HCT116 (cell line): ENCODE data around the gene PLAU. TPM values are rescaled to one million over a fixed set of nuclear protein-coding genes. Genes with fewer than 3 reads are reported as not detected.

Experiments
- ATAC-seq: fragments of 200-7000 bp; cut with Tn5 transposase; 2 replicates; pipeline ENCODE4 v1.9.1; 2020; ENCODE audit warnings: mild to moderate bottlenecking, moderate library complexity
- BruUV-seq: library from RNA; stranded (reverse); fragments of 400-500 nt; replicated peaks from 2 replicates; lab custom pipeline; 2021; lab: Mats Ljungman, UMichigan
- CTCF ChIA-PET: fragments of 300-600 bp; sonication (Branson Sonifier 250); formaldehyde crosslinking; loops from one replicate; lab custom pipeline; 2021; ENCODE audit warnings: antibody characterized with exemption; lab: Charles Lee
- POLR2A ChIA-PET: fragments of 300-600, 350-600 bp; sonication (Branson Sonifier 250); formaldehyde crosslinking; loops from one replicate; lab custom pipeline; 2021; ENCODE audit warnings: antibody characterized with exemption; lab: Charles Lee
- RAD21 ChIA-PET, 2 experiments: fragments of 300-600 bp; sonication (Branson Sonifier 250); formaldehyde crosslinking; loops; one replicate each; lab custom pipeline; 2023; ENCODE audit warnings: low total read pairs in 2 of 2; ENCODE audit not compliant: uncharacterized antibody in 2 of 2, unreplicated experiment in 2 of 2, low non-redundant PET in 1 of 2; lab: Charles Lee
- DNase-seq: peaks from one replicate; pipeline ENCODE4 v3.0.0-alpha.2; 2010; ENCODE audit warnings: low read depth, low spot score
- H2AFZ ChIP-seq: fragments of 200-600 bp; shearing (Covaris generic), sonication (generic); 2 replicates; pipeline ENCODE4 v1.6.1; 2017; ENCODE audit warnings: low read depth, mixed run types, mixed read lengths, antibody characterized with exemption, low read length; ENCODE audit not compliant: poor library complexity, severe bottlenecking
- H3K27ac ChIP-seq: 2 replicates; pipeline ENCODE4 v1.5.1; 2012; ENCODE audit warnings: low read depth, low read length
- H3K27me3 ChIP-seq: fragments of 200-600 bp; sonication (generic); 2 replicates; pipeline ENCODE4 v1.6.1; 2016; ENCODE audit warnings: mixed run types, low read length, mixed read lengths; ENCODE audit not compliant: insufficient read depth
- H3K36me3 ChIP-seq, 2 experiments: fragments of 200-500 bp in 1 of 2; fragments of 200-600 bp in 1 of 2; sonication (Bioruptor generic) in 1 of 2; sonication (generic) in 1 of 2; 2 replicates each; pipeline versions ENCODE4 v1.5.1 to v1.6.1; 2014 to 2016; ENCODE audit warnings: low read length in 2 of 2, inconsistent platforms in 1 of 2, mixed read lengths in 1 of 2, mixed run types in 1 of 2; ENCODE audit not compliant: insufficient read depth in 2 of 2, control insufficient read depth in 1 of 2
- H3K4me1 ChIP-seq, 2 experiments: fragments of 200-600 bp in 1 of 2; sonication (generic) in 1 of 2; 2 replicates each; pipeline versions ENCODE4 v1.5.1 to v1.6.1; 2012 to 2017; ENCODE audit warnings: low read length in 2 of 2, inconsistent platforms in 1 of 2, mild to moderate bottlenecking in 1 of 2, mixed read lengths in 1 of 2, mixed run types in 1 of 2, moderate library complexity in 1 of 2; ENCODE audit not compliant: insufficient read depth in 2 of 2, control insufficient read depth in 1 of 2
- H3K4me2 ChIP-seq: fragments of 200-600 bp; sonication (generic); 2 replicates; pipeline ENCODE4 v1.6.1; 2017; ENCODE audit warnings: mixed run types, low read length, mixed read lengths
- H3K4me3 ChIP-seq, 2 experiments: fragments of 200-600 bp in 1 of 2; sonication (generic) in 1 of 2; replicated peaks in 1 of 2; 2 replicates each; pipeline ENCODE4 v1.5.1; 2011 to 2016; ENCODE audit warnings: low read length in 2 of 2, control low read depth in 1 of 2, low read depth in 1 of 2, mild to moderate bottlenecking in 1 of 2, mixed read lengths in 1 of 2, mixed run types in 1 of 2
- H3K79me2 ChIP-seq: fragments of 200-600 bp; sonication (generic); 2 replicates; pipeline ENCODE4 v1.6.1; 2017; ENCODE audit warnings: mild to moderate bottlenecking, mixed run types, low read length, moderate library complexity, mixed read lengths; ENCODE audit not compliant: insufficient read depth
- H3K9ac ChIP-seq: fragments of 200-600 bp; sonication (generic); 2 replicates; pipeline ENCODE4 v1.6.1; 2016; ENCODE audit warnings: low read length, mixed read lengths
- H3K9me2 ChIP-seq: fragments of 200-600 bp; sonication (generic), shearing (Covaris generic); 2 replicates; pipeline ENCODE4 v1.6.1; 2017; ENCODE audit warnings: mixed run types, mild to moderate bottlenecking, moderate library complexity; ENCODE audit not compliant: insufficient read depth
- H3K9me3 ChIP-seq, 2 experiments: fragments of 200-500 bp in 1 of 2; fragments of 200-600 bp in 1 of 2; sonication (Bioruptor generic) in 1 of 2; sonication (generic) in 1 of 2; 2 replicates each; pipeline ENCODE4 v1.6.1; 2014 to 2017; ENCODE audit warnings: low read length in 2 of 2, mixed read lengths in 2 of 2, inconsistent platforms in 1 of 2, low read depth in 1 of 2, mild to moderate bottlenecking in 1 of 2, mixed run types in 1 of 2, moderate library complexity in 1 of 2; ENCODE audit not compliant: control insufficient read depth in 1 of 2, insufficient read depth in 1 of 2
- H4K20me1 ChIP-seq: fragments of 200-600 bp; sonication (generic), shearing (Covaris generic); 2 replicates; pipeline ENCODE4 v1.6.1; 2017; ENCODE audit warnings: mixed run types, mild to moderate bottlenecking, moderate library complexity; ENCODE audit not compliant: insufficient read depth
- ATF3 ChIP-seq: IDR thresholded peaks from 2 replicates; pipeline ENCODE4 v1.6.1; 2012
- CBX3 ChIP-seq: IDR thresholded peaks from 2 replicates; pipeline ENCODE4 v1.6.1; 2012; ENCODE audit warnings: low read depth
- CEBPB ChIP-seq: IDR thresholded peaks from 2 replicates; pipeline ENCODE4 v1.6.1; 2012; ENCODE audit warnings: low read depth
- CTCF ChIP-seq, 3 experiments: fragments of 200-600 bp in 1 of 3; sonication (generic) in 1 of 3; IDR thresholded peaks in 2 of 3; conservative IDR thresholded peaks in 1 of 3; 2 replicates each; pipeline ENCODE4 v1.5.1; 2012 to 2017; ENCODE audit warnings: low read depth in 2 of 3, low read length in 2 of 3, antibody characterized with exemption in 1 of 3, borderline replicate concordance in 1 of 3, control low read depth in 1 of 3, mild to moderate bottlenecking in 1 of 3, mixed read lengths in 1 of 3, mixed run types in 1 of 3, moderate library complexity in 1 of 3; ENCODE audit not compliant: insufficient read depth in 1 of 3
- EZH2phosphoT487 ChIP-seq: fragments of 200-600 bp; IDR thresholded peaks from 2 replicates; pipeline ENCODE4 v1.6.1; 2018; ENCODE audit warnings: antibody characterized with exemption, borderline replicate concordance
- RAD21 ChIP-seq: IDR thresholded peaks from 2 replicates; pipeline ENCODE4 v1.6.1; 2012; ENCODE audit warnings: low read depth, mild to moderate bottlenecking
- REST ChIP-seq: IDR thresholded peaks from 2 replicates; pipeline ENCODE4 v1.6.1; 2012; ENCODE audit warnings: low read depth
- SP1 ChIP-seq: IDR thresholded peaks from 2 replicates; pipeline ENCODE4 v1.6.1; 2012; ENCODE audit warnings: low read depth
- TCF7L2 ChIP-seq: IDR thresholded peaks from 2 replicates; pipeline ENCODE4 v1.7.0; 2011; ENCODE audit warnings: borderline replicate concordance, inconsistent platforms; ENCODE audit not compliant: insufficient read depth, insufficient read length; ENCODE audit errors: extremely low read depth
- YY1 ChIP-seq: IDR thresholded peaks from 2 replicates; pipeline ENCODE4 v1.6.1; 2011; ENCODE audit warnings: low read length, low read depth, moderate library complexity, mild to moderate bottlenecking; ENCODE audit not compliant: insufficient replicate concordance; ENCODE audit errors: extremely low read depth
- ZFX ChIP-seq: fragments of 450-650 bp; IDR thresholded peaks from 2 replicates; pipeline ENCODE4 v1.6.1; 2017
- ZNF274 ChIP-seq: fragments of 200-500 bp; sonication (Bioruptor generic); IDR thresholded peaks from 2 replicates; pipeline ENCODE4 v1.6.1; 2014; ENCODE audit warnings: mild to moderate bottlenecking, low read depth, low read length, inconsistent platforms
- intact Hi-C: fragments of 100-400 bp; cut with micrococcal nuclease; formaldehyde crosslinking; loops from 2 replicates; pipeline ENCODE4 v1.10.0; 2022
- total RNA-seq: library from RNA; stranded (reverse); gene quantifications from one replicate; pipeline ENCODE4 v1.2.1, GENCODE V29; 2021; ENCODE audit not compliant: unreplicated experiment

PLAU gene
- total RNA-seq, 1 experiment from 2014 or later, result 60.3 TPM

GRCh38 chr10:73931767-73932619 lies 21.1 kb downstream of the PLAU start (continued):
- TF ChIP-seq REST (no peak), CEBPB (peak; percentile 87)

GRCh38 chr10:73932620-73933112 lies 21.7 kb downstream of the PLAU start:
- BruUV-seq, result TSS peak; percentile 94
- POLR2A ChIA-PET, result interaction anchor here (0.9 to 4.8 kb wide), 8 partner anchors 8 to 53 kb away, joined by 3 to 59 read pairs (median 6); partner anchors contain the start of gene PLAU
- H3K27me3 ChIP-seq, result no peaks in the 10 kb centered on the region

More at GRCh38 chr10:73932620-73933112, 21.7 kb downstream of the PLAU start:
- peak overlapping the region; percentile 90 for H3K4me2 ChIP-seq
- H3K27ac ChIP-seq, result peak overlapping the region; percentile 99
- H3K79me2 ChIP-seq, result no peaks in the 10 kb centered on the region
- H3K9me3 ChIP-seq, result no peaks in the 10 kb centered on the region
- no peaks in the 10 kb centered on the region for H3K36me3 ChIP-seq
- ChIA-PET RAD21 (interaction anchor here (0.6 to 1.5 kb wide), 5 partner anchors 26 to 47 kb away, joined by 3 to 9 read pairs (median 4); no protein-coding TSS in a partner anchor), CTCF (interaction anchor here (0.9 to 1.8 kb wide), 2 partner anchors 44 to 46 kb away, joined by 3 to 17 read pairs; no protein-coding TSS in a partner anchor)
- H3K9me2 ChIP-seq, result no peaks in the 10 kb centered on the region
- H4K20me1 ChIP-seq, result no peaks in the 10 kb centered on the region
- DNase-seq (no peak), ATAC-seq (peak; percentile 64)
- peaks cover 35 to 67% of the 10 kb centered on the region in 2 experiments for H3K4me1 ChIP-seq
- TF ChIP-seq ZFX, result no peak
- TF ChIP-seq CTCF (IDR thresholded peaks at IDR 0.05 in 2 of 3, conservative IDR thresholded peaks at IDR 0.05 in 1 of 3; ENCODE audit: borderline replicate concordance in 1 of 3, insufficient read depth in 1 of 3, low read depth in 2 of 3, low read length in 2 of 3), result no peak
- no peak for TF ChIP-seq TCF7L2
- no peak for TF ChIP-seq SP1
- TF ChIP-seq YY1, result no peak
- no peak for TF ChIP-seq REST
- no peak for TF ChIP-seq RAD21
- no peak for TF ChIP-seq ZNF274
- no peak for TF ChIP-seq EZH2phosphoT487
- no peak for TF ChIP-seq ATF3
- TF ChIP-seq CBX3, result no peak
- intact Hi-C loops, result loop anchor here (2.0 kb wide), 1 partner anchor 46 kb away; no protein-coding TSS in a partner anchor
- H2AFZ ChIP-seq, result no peak overlapping the region
- H3K4me3 ChIP-seq, result peak overlapping the region; percentile 14 to 49; a peak in 3 of 4 replicates
- H3K9ac ChIP-seq, result peak overlapping the region; percentile 76
